GM12874 (cell line): ENCODE data around the gene MAP2K5.

Experiments used
- TF ChIP-seq, protein P1 (sequence below): IDR thresholded peaks from 2 replicates; pipeline ENCODE4 v1.5.1; 2011; ENCODE audit warnings: low read depth, mild to moderate bottlenecking, control low read depth, low read length, moderate library complexity; ENCODE audit not compliant: insufficient read depth

The MAP2K5 gene

DNA sequence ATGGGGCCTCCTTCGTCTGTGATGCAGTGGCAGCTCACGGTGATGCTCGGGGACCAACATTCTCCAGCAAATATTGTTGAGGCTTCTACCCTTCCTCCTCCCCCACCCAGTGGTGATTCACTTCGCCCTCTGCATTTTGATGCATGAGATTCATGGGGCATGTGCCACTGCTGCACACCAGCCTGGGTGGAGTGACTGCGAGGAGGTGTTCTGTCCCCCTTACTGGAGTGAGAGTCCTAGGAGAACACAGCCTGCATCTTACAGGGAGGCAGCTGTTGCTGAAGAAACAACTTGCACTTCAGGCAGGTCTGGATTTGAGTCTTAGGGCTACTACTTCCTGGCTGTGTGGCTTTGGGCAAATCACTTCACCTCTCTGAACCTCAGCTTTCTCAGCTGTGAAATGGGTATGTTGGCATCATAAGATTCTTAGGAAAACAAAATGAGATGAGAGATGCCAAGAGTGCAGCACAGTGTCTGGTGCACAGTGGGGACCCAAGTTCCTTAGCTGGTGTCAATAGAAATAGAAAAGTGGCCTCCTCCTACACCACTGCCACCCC lies 272.6 kb downstream of the MAP2K5 start:
- TF ChIP-seq, protein P1, sequence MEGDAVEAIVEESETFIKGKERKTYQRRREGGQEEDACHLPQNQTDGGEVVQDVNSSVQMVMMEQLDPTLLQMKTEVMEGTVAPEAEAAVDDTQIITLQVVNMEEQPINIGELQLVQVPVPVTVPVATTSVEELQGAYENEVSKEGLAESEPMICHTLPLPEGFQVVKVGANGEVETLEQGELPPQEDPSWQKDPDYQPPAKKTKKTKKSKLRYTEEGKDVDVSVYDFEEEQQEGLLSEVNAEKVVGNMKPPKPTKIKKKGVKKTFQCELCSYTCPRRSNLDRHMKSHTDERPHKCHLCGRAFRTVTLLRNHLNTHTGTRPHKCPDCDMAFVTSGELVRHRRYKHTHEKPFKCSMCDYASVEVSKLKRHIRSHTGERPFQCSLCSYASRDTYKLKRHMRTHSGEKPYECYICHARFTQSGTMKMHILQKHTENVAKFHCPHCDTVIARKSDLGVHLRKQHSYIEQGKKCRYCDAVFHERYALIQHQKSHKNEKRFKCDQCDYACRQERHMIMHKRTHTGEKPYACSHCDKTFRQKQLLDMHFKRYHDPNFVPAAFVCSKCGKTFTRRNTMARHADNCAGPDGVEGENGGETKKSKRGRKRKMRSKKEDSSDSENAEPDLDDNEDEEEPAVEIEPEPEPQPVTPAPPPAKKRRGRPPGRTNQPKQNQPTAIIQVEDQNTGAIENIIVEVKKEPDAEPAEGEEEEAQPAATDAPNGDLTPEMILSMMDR: no peak

DNA sequence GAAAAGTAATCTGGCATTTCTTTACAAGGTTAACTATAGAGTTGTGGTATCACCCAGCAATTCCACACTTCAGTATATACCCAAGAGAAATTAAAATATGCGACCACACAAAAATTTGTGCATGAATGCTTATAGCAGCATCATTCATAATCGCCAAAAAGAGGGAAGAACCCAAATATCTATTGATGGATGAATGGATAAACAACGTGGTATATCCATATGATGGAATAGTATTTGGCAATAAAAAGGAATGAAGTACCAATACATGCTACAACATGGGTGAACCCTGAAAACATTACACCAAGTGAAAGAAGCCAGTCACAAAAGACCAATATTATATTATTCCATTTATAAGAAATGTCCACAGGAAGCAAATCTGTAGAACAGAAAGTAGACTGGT lies 274.2 kb downstream of the MAP2K5 start:
- TF ChIP-seq, protein P1: no peak

DNA sequence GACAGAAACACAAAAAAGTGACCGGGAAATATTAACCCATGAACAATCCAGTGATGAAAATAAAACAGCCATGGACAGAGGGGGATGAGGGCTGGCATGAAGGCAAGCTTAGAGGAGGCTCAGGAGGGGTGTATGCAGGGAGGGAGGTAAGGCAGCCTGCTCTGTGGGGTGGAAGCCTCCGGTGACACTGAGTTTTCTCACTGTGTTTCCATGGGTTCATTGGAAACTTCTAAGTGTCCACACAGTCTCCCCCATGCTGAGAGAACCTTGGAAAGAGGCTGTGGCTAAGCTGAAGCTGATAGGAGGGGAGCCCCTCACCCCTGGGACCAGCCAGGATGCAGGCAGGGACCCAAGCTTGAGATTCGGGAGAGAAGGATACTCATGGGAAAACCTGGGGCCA lies 276.0 kb downstream of the MAP2K5 start:
- TF ChIP-seq, protein P1: no peak

DNA sequence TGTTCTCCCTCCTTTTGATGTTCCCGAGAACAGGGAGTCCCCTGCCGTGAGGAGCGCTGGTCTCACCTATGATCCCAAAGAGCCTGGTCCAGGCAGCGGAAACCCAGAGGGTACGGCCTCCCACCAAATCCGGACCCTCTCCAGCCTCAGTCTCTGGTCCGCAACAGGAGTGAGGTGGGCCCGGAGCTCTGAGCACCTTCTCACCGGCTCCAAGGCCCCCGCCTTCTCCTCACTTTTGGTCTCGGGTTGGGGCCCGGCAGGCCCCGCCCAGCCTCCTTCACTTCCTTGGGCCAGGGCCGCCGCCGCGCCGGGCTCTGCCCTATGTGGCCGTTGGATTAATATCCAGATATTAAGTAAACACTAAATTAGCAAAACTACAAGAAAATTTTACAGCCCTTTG lies 277.1 kb downstream of the MAP2K5 start:
- TF ChIP-seq, protein P1: no peak

DNA sequence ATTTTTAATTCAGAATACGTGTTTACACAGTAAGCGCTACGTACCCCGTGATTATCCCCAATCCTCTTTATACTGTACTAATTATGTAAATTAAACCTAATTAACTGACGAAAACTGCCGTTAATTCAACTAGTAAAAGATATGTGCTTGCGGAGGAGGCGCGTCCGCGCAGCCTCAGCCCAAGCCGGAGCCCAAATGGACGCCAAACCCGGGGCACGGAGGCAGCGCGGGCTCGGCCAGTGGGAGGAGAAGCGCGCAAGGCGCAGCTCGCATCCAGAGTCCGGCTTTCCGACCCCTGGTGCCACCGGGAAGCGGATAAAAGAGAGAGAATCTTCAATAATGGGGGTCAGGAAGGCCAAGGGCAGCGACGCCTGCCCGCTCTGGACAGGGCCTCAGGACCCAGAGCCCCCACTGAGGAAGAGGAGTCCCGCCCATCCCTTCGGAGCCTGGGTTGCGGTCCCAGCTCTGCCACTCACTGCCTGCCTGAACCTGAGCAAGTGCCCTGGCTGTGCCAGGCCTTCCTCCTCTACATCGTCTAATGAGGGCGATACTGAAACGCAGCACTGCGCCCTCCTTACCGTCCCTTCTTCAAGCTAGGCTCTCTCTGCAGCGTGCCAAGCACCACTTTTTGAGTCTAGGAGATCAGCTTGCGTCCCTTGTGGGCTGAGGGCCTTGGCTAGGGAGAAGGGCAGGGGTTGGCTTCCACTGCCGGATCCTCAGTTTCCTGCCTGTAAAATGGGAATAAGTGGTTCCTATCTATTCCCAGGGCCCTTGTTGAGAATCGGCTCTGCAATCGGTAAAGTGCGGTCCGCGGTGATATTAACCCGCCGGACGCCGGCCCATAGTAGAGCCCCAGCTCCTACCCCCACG lies 277.9 kb downstream of the MAP2K5 start:
- TF ChIP-seq, protein P1: no peak

DNA sequence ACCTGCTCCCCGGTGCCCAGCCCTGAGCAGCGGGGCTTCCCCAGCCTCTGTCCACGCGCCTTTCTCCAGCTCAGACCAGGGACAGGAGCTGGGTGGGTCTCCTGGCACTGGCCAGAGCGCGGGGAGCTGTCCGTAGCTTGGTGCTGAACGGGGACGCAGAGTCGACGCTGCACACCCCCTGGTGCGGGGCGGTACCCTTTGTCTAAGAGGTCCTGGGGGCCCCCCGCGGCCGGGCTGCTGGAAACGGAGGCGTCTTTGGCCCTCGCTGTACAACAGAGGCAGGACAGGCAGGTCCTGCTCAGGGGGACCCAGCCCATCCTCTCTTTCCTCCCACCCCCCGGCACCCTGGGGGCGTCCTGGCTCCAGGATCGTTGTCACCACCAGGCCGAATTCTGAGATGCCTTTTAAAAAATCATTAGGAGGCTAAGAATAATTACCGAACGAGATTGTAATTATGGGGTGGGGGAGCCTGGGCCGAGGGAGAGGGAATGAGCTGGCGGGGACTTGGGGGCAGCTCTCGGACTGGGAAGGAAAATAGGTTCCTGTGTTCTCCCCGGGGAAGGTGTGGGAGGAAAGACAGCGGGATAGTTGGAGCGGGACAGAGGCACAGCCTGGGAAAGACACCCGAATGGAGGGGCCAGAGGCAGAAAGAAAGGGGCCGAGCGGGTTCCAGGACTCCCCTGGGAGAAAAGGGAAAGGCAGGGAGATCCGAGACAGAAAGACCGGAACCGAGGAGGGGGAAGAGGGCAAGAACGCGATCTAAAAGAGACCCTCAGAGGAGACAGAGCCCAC lies 278.7 kb downstream of the MAP2K5 start:
- TF ChIP-seq, protein P1: no peak

DNA sequence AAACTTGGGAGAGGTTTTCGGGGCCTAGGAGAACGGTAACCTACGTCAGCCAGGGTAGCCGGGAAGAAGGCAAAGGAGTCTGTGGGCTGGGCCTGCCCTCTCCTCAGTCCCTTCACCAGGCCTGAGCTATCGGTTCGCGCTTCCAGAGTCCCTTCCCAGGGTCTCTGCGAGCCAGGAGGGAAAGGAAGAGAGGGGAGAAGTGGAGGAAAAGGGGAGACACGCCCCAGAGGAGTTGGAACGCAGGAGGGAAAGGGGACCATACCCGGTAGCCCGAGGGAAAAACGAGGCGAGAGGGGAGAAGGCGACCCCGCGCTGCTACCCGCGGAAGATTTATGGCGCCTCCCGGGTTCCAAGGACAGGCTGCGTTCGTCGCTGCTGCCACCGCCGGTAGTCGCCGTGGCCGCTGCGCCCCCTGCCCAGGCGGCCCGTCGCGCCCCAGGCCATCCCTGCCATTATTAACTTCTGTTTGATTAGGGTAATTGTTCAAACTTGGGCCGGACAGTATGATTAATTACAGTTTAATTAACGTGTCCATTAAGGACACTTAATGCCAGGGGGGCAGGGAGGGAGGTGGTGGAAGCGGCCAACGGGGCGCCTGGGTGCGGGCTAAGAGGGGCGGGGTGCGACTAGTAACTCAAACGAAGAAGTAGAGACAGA lies 279.4 kb downstream of the MAP2K5 start:
- TF ChIP-seq, protein P1: no peak
